AML-193 (cell line): Measurements from ENCODE around the gene JMJD7.
"Not testable (repeated sequence)": the region's sequence is repeated elsewhere in the genome, so short reads cannot be mapped to it uniquely, and the experiment has no call there.

Source experiments
- DNase-seq, 2 experiments: peaks; one replicate each; lab custom pipeline; 2025; lab: John Stamatoyannopoulos, UW

JMJD7 gene

DNA sequence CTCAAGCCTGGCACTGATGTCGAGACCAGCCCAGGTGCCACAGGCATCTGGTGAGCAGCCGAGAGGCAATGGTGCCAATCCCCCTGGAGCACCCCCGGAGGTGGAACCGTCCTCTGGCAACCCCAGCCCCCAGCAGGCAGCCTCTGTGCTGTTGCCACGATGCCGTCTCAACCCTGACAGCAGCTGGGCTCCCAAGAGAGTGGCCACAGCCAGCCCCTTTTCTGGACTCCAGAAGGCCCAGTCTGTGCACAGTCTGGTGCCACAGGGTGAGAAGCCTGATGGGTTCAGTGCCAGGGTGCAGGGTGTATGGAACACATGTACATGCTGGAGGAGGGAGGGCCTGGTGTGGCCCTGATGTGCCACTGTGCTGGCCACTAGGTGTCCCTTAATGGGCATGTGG is 4.9 kb upstream of the JMJD7 start:
- no peak for DNase-seq

DNA sequence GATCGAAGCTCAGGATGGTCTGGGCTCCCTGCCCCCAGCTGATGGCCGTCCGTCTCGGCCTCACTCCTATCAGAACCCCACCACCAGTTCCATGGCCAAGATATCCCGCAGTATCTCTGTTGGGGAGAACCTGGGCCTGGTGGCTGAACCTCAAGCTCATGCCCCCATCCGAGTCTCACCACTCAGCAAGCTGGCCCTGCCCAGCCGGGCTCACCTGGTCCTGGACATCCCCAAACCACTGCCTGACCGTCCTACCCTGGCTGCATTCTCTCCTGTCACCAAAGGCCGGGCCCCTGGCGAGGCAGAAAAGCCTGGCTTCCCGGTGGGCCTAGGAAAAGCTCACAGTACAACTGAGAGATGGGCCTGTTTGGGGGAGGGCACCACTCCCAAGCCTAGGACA is 4.4 kb upstream of the JMJD7 start:
- DNase-seq, result no peak

DNA sequence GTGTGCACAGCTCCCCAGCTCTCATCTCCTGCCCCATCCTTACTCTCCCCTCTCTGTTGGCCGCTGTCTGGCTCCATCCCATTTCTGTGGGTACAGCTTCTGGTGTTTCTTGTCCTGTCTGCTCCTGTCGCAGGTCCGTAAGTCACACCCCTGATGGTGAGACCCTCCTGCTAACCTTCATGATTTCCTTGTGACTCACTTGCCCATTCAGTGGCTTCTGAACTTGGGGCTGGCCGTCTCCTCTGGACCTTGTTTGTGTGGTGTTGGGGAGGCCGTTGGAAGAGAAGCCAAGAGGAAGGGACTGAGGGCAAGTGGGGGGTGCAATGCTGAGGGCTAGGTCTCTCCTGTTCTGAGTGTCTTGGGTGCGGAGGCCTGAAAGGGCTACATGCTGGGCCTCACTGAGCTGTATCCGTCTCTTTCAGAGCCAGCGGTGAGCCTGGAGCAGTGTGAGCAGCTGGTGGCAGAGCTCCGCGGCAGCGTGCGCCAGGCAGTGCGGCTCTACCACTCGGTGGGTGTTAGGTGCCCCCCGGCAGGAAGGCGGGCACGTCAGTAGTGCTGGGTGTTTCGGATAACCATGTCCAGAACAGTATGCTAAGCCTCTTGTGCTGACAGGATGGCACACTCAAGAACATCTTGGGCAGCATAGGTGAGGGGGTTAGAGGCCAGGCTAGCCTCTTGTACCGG is 3.7 kb upstream of the JMJD7 start:
- DNase-seq, result no peak

GRCh38 chr15:41825145-41825544 is 2.7 kb upstream of the JMJD7 start:
- no peak for DNase-seq

- DNase-seq, result no peak
These were observed 2.0 kb upstream of the JMJD7 start for GRCh38 chr15:41825572-41826535.

- no peak for DNase-seq
These were observed 507 bp upstream of the JMJD7 start for GRCh38 chr15:41827290-41827879.

DNA sequence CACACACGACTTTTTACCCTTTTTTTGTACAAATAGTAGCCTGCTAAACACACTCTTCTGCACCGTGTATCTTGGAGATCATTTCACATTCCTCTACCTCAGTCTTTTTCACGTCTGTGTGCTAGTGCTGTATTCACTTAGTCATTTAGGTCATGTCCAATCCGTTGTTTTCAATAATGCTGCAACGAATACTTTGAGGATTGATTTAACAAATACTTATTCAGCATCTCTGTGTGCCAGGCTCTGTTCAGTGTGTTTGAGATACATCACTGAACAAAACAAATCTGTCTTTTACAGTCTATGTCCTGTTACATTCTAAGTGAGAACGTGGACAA is 882 bp downstream of the JMJD7 start:
- DNase-seq, result no peak

GRCh38 chr15:41829959-41830646 is 2.2 kb downstream of the JMJD7 start:
- DNase-seq, result no peak

- not testable (repeated sequence) for DNase-seq
These were observed 3.4 kb downstream of the JMJD7 start for GRCh38 chr15:41831291-41831690.

DNA sequence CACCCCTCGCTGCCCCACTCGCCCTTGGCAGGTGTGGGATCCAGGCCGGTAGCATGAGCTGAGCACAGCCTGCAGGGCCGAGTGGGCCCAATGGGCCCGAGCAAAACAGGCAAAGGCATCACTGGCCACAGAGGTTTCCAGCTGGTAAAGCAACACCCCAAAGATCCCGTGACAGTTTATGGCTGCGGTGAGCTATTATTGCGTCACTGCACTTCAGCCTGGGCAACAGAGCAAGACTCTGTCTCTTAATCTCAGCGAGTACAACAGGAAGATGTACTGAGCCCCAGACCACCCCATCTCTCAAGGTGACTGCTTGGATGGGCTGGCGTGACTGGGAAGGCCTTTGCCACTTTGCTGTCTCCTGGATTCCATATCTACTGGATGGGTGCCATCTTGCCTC is 4.3 kb downstream of the JMJD7 start:
- DNase-seq, result no peak

DNA sequence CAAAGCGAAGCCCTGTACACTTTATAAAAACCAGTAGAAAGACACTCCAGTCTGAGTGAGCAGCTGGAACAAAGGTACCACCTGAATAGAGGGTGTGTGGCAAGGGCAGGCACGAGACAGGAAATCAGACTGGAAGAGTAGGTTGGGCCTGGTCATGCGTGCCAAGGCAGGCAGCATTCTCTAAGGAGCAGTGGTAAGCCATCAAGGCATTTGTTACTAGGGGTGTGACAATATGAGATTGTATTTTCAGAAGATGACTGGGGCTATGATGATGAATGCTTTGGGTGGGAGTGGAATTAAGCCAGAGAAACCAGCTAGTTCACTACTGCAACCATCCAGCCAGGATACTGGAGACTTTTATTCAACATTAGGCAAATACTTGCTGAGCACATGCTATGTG is 5.0 kb downstream of the JMJD7 start:
- DNase-seq, result no peak

GRCh38 chr15:41834096-41834495 is 6.2 kb downstream of the JMJD7 start:
- DNase-seq, result no peak

DNA sequence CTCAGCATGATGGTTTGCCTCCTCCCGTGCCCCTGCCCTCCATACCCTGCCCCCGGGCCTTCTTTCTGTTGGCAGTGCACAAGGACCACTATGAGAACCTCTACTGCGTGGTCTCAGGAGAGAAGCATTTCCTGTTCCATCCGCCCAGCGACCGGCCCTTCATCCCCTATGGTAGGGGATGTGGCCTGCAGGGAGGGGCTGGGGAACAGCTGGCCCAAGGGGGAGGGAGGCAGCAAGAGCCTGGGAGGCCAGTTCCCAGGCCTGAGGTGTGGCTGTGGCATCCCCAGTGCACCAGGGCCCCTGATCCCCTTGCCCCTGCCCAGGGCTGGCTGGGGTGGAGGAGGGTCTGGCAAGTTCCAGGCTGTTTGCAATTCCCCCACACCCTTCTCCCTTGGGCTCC is 8.2 kb downstream of the JMJD7 start:
- no peak for DNase-seq

- no peak for DNase-seq
These were observed 9.0 kb downstream of the JMJD7 start for GRCh38 chr15:41836713-41837454.

GRCh38 chr15:41838400-41838897 is 10.6 kb downstream of the JMJD7 start, which contains the start of gene PLA2G4B:
PLA2G4B (plus strand) TSS chr15:41838847; CDS start chr15:41838914, 67 bp downstream.
- no peak for DNase-seq

GRCh38 chr15:41839781-41840491 is 12.0 kb downstream of the JMJD7 start:
- DNase-seq, result no peak

DNA sequence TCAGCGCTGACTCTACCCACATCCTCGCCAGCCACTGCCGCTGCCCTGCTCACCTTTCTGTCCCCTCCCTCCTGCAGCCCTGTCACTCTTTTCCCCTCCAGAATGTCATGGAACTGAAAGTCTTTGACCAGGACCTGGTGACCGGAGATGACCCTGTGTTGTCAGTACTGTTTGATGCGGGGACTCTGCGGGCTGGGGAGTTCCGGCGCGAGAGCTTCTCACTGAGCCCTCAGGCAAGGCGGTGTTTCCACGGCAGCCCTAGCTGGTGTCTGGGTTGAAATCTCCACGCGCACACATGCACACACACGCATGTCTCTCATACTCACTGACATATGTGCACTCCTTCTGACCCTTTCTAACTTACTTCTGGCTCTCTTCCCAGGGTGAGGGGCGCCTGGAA is 12.8 kb downstream of the JMJD7 start:
- DNase-seq, result no peak

GRCh38 chr15:41841131-41841530 is 13.2 kb downstream of the JMJD7 start:
- DNase-seq, result no peak

DNA sequence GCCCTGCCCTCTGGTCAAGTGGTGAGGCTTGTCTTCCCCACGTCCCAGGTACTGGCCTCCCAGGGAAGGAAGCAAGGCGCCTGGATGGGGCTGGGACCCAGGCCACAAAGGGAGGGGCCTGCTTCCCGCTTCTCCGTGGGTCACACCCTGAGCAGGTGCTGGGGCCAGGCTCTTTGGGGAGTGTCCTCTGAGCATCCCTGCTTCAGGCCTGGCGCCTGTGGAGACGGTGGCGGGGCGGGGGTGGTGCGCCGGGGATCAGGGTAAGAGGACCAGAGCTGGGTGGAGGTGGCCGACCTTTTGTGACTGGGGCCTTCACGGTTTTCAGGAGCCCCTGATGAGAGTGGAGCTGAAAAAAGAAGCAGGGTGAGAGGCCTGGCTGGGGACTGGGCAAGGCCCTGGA is 14.3 kb downstream of the JMJD7 start:
- DNase-seq, result no peak

GRCh38 chr15:41843571-41843970 is 15.7 kb downstream of the JMJD7 start:
- no peak for DNase-seq

GRCh38 chr15:41844814-41845213 is 16.9 kb downstream of the JMJD7 start:
- DNase-seq, result no peak
